C4-2B (cell line): ENCODE measurements around the gene TTC9C.

ENCODE experiments used
- H3K27ac ChIP-seq: fragments of 450-650 bp; 2 replicates; pipeline ENCODE4 v1.5.1; 2017
- CTCF ChIP-seq: fragments of 450-650 bp; conservative IDR thresholded peaks from 2 replicates; pipeline ENCODE4 v1.5.1; 2017; ENCODE audit warnings: mild to moderate bottlenecking
- ZFX ChIP-seq: fragments of 450-650 bp; IDR thresholded peaks from 2 replicates; pipeline ENCODE4 v1.6.1; 2017

The TTC9C gene

GRCh38 chr11:62713343-62713742 lies 14.9 kb upstream of the TTC9C start:
- H3K27ac ChIP-seq = no peak overlapping the region
- TF ChIP-seq ZFX = no peak
- TF ChIP-seq CTCF = no peak

- no peak for TF ChIP-seq CTCF
- no peak for TF ChIP-seq ZFX
- H3K27ac ChIP-seq = no peak overlapping the region
Measured at GRCh38 chr11:62715150-62716130, 12.8 kb upstream of the TTC9C start.

GRCh38 chr11:62716206-62716605 lies 12.1 kb upstream of the TTC9C start:
- no peak overlapping the region for H3K27ac ChIP-seq

GRCh38 chr11:62716816-62717215 lies 11.5 kb upstream of the TTC9C start:
- H3K27ac ChIP-seq = peak overlapping the region; percentile 36; the same call in 1 of the 2 replicates
- TF ChIP-seq CTCF (no peak), ZFX (no peak)

More at GRCh38 chr11:62716206-62716605, 12.1 kb upstream of the TTC9C start:
- TF ChIP-seq ZFX (no peak), CTCF (no peak)

- TF ChIP-seq ZFX (no peak), CTCF (no peak)
- peak overlapping the region; percentile 37 for H3K27ac ChIP-seq
Measured at GRCh38 chr11:62719302-62719978, 8.8 kb upstream of the TTC9C start.

- TF ChIP-seq CTCF = no peak; the same call in 1 of the 2 replicates
- TF ChIP-seq ZFX = no peak
- H3K27ac ChIP-seq = no peak overlapping the region
Measured at GRCh38 chr11:62721994-62722393, 6.3 kb upstream of the TTC9C start.

- TF ChIP-seq ZFX (no peak), CTCF (no peak)
- no peak overlapping the region for H3K27ac ChIP-seq
Measured at GRCh38 chr11:62724171-62724570, 4.1 kb upstream of the TTC9C start.
